Esophagus squamous epithelium (tissue), 5 donors: Measurements from ENCODE around the gene PPP1R37. TPM values are rescaled to one million over a fixed set of nuclear protein-coding genes. Genes with fewer than 3 reads are reported as not detected.

Experiments used
- DNase-seq: peaks from one replicate; lab custom pipeline; 2025; lab: John Stamatoyannopoulos, UW
- H3K27ac ChIP-seq, 4 donors: fragments of 200-600 bp; sonication (generic); one replicate each; pipeline ENCODE4 v1.5.1; 2016 to 2019; ENCODE audit warnings: mild to moderate bottlenecking in 1 of 4
- H3K27me3 ChIP-seq, 4 donors: fragments of 200-600 bp; sonication (generic); 1 replicate in 3 of 4; 2 replicates in 1 of 4; pipeline versions ENCODE4 v1.5.1 to v1.6.0; 2017 to 2021; ENCODE audit warnings: antibody characterized with exemption in 1 of 4
- H3K36me3 ChIP-seq, 3 donors: fragments of 200-600 bp; sonication (generic); one replicate each; pipeline ENCODE4 v1.5.1; 2016 to 2019
- H3K4me1 ChIP-seq, 3 donors: fragments of 200-600 bp; sonication (generic); one replicate each; pipeline ENCODE4 v1.5.1; 2017 to 2019
- H3K4me3 ChIP-seq, 4 donors: fragments of 200-600 bp; sonication (generic); 1 replicate in 3 of 4; 2 replicates in 1 of 4; pipeline ENCODE4 v1.5.1; 2016 to 2019; ENCODE audit warnings: mild to moderate bottlenecking in 2 of 4, moderate library complexity in 1 of 4
- H3K9me3 ChIP-seq, 3 donors: fragments of 200-600 bp; sonication (generic); one replicate each; pipeline ENCODE4 v1.5.1; 2016 to 2019
- POLR2A ChIP-seq, 4 donors: fragments of 450-650 bp; IDR thresholded peaks; one replicate each; pipeline ENCODE4 v1.6.1; 2017; ENCODE audit warnings: antibody characterized with exemption in 4 of 4, mild to moderate bottlenecking in 4 of 4, moderate library complexity in 3 of 4
- WGBS, 2 donors: methylation state at CpG; one replicate each; pipeline ENCODE4 v1.1.5; 2018; 5-methylcytosine and 5-hydroxymethylcytosine counted together
- intact Hi-C: fragments of 100-400 bp; cut with DNase I; formaldehyde crosslinking; loops from one replicate; pipeline ENCODE4 v1.15.0; 2022
- total RNA-seq, 4 donors: library from RNA; depleted of rRNA; stranded (reverse); fragments of >200 nt; gene quantifications; one replicate each; pipeline ENCODE4 v1.1.0, GENCODE V29; 2016
- TF ChIP-seq, protein P1 (sequence below), 6 experiments: fragments of 450-650 bp in 4 of 6; fragments of 200-600 bp in 2 of 6; sonication (generic) in 2 of 6; IDR thresholded peaks; one replicate each; pipeline ENCODE4 v1.5.1; 2016 to 2019; ENCODE audit warnings: antibody characterized with exemption in 6 of 6, mild to moderate bottlenecking in 4 of 6, moderate library complexity in 4 of 6
- donor health status: DM: yes; HTN: yes; CAD: no.

PPP1R37 gene, protein sequence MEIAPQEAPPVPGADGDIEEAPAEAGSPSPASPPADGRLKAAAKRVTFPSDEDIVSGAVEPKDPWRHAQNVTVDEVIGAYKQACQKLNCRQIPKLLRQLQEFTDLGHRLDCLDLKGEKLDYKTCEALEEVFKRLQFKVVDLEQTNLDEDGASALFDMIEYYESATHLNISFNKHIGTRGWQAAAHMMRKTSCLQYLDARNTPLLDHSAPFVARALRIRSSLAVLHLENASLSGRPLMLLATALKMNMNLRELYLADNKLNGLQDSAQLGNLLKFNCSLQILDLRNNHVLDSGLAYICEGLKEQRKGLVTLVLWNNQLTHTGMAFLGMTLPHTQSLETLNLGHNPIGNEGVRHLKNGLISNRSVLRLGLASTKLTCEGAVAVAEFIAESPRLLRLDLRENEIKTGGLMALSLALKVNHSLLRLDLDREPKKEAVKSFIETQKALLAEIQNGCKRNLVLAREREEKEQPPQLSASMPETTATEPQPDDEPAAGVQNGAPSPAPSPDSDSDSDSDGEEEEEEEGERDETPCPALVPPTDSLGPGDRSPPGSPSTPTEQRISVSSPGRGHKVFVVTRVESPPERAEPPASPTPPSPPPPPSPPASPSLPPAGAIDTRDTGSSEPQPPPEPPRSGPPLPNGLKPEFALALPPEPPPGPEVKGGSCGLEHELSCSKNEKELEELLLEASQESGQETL
- total RNA-seq: 10 to 100 TPM; 25.1 to 35.5 (median 30.8) TPM

DNA sequence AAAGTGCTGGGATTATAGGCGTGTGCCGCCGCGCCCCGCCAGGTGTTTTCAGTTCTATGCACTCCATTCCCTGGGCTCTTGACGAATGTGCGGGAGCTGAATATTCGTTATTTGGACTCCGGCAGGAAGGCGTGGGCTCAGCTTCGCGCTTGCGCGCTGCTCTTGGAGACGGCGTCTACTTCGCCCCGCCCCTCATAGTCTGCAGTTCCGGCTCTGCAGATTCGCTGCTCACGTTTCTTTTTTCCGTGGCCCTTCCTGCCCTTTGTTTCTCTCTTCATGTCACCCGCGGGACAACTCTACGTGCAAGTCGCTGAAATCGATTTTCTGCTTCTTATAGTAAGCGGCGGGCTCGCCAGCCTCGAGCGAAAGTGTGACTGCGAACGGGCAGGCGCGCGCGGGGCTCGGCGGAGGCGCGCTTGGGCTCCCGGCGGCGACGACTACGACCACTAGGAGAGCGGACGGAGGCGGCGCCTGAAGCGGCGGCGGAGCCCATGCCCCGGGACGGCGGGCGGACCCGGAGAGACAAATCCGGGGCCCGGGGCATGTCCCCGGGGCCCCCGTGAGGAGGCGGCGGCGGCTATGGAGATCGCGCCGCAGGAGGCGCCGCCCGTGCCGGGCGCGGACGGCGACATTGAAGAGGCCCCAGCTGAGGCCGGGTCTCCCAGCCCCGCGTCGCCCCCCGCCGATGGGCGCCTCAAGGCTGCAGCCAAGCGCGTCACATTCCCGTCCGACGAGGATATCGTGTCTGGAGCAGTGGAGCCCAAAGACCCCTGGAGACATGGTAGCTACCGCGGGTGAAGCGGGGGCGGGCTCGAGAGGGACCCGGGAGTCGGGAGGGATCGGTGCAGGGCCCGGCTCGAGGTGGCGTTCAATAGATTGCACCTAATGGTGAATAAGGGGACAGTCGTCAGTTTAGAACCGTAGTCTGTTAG is at the start of gene PPP1R37:
Gene PPP1R37, plus strand, starts transcription at position 433 of the 932 bp plus-strand sequence. Its CDS starts 147 bp downstream, at position 580.
- Histone ChIP-seq H3K9me3 (no peaks in the 10 kb centered on the region), H3K4me1 (peaks cover 33 to 79% (median 52%) of the 10 kb centered on the region in 3 donors), H3K36me3 (peaks cover 0 to 28% (median 9%) of the 10 kb centered on the region in 3 donors), H3K27me3 (no peaks in the 10 kb centered on the region), H3K27ac (peak within 1 kb of the TSS; percentile 86 to 95 (median 92)), H3K4me3 (peak within 1 kb of the TSS; percentile 67 to 97 (median 75))
- intact Hi-C loops: no loop called here
- 0% methylated on average over 26 to 33 of the region's 103 CpGs for WGBS, 2 donors
- DNase-seq: peak; percentile 70
- peak in 2 of 4 donors; percentile 34 to 42 for TF ChIP-seq POLR2A (IDR thresholded peaks at IDR 0.05)
- TF ChIP-seq, protein P1, sequence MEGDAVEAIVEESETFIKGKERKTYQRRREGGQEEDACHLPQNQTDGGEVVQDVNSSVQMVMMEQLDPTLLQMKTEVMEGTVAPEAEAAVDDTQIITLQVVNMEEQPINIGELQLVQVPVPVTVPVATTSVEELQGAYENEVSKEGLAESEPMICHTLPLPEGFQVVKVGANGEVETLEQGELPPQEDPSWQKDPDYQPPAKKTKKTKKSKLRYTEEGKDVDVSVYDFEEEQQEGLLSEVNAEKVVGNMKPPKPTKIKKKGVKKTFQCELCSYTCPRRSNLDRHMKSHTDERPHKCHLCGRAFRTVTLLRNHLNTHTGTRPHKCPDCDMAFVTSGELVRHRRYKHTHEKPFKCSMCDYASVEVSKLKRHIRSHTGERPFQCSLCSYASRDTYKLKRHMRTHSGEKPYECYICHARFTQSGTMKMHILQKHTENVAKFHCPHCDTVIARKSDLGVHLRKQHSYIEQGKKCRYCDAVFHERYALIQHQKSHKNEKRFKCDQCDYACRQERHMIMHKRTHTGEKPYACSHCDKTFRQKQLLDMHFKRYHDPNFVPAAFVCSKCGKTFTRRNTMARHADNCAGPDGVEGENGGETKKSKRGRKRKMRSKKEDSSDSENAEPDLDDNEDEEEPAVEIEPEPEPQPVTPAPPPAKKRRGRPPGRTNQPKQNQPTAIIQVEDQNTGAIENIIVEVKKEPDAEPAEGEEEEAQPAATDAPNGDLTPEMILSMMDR (IDR thresholded peaks at IDR 0.05): peak in 4 of 6 experiments; percentile 27 to 55 (median 46)

DNA sequence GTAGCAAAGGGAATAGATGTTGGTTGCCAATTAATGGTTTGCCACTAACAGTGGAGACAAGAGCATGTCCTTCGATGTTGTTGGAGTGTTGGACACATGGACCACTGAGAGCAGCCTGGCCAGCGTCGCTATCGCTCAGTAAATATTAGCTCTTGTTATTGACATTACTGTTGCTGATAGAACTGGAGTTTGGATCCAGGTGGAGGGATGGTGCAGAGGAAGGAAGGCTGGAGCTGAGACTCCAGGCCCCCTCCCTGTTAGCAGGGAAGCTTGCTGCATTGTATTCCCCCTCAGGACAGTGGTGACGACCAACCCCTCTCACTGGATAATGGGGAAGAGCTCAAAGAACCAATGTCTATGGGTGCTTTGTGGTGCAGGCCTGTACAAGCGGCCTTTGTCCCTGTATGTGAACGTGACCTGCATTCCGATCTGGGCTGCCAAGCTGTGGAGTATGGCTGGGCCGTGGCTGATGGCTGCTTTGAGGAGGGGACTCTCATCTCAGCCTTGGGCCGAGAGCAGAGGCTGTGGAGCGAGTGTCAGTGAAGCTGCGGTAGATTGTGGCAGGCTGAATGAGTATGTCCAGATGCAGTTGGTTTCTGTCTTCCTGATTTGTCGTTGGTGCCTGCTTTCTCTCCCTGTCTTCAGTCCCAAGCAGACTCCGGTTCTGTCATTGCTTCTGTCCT is 47.2 kb upstream of the PPP1R37 start:
- WGBS, 2 donors: 72 to 86% methylated on average over 7 to 12 of the region's 14 CpGs
- Histone ChIP-seq H3K36me3 (peaks cover 2 to 74% (median 30%) of the 10 kb centered on the region in 3 donors), H3K9me3 (no peaks in the 10 kb centered on the region), H3K27me3 (no peaks in the 10 kb centered on the region), H3K27ac (no peak overlapping the region), H3K4me1 (peaks cover 20 to 93% (median 38%) of the 10 kb centered on the region in 3 donors), H3K4me3 (no peak overlapping the region)
- no peak for TF ChIP-seq POLR2A (IDR thresholded peaks at IDR 0.05)
- TF ChIP-seq, protein P1 (IDR thresholded peaks at IDR 0.05): no peak
- intact Hi-C loops: no loop called here
- DNase-seq: no peak

DNA sequence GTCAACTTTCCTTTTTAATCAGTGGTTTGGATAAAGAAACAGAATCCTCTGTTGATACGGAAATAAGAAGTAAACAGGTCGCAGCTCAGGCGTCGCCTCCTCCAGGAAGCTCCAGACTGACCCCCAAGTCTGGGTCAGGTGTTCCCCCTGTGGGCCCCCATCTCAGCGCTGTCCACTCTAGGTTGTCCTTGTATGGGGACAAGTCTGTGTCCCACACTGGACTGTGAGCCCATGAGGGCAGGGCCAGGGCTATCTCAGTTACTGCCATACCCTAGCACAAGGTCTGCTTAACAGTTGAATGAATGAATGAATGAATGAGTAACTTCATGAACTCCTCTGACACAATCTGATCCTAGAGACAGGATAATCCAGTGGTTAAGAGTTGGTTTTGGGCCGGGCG is 46.6 kb upstream of the PPP1R37 start:
- Histone ChIP-seq H3K4me3 (no peak overlapping the region), H3K36me3 (peaks cover 0 to 70% (median 27%) of the 10 kb centered on the region in 3 donors)

DNA sequence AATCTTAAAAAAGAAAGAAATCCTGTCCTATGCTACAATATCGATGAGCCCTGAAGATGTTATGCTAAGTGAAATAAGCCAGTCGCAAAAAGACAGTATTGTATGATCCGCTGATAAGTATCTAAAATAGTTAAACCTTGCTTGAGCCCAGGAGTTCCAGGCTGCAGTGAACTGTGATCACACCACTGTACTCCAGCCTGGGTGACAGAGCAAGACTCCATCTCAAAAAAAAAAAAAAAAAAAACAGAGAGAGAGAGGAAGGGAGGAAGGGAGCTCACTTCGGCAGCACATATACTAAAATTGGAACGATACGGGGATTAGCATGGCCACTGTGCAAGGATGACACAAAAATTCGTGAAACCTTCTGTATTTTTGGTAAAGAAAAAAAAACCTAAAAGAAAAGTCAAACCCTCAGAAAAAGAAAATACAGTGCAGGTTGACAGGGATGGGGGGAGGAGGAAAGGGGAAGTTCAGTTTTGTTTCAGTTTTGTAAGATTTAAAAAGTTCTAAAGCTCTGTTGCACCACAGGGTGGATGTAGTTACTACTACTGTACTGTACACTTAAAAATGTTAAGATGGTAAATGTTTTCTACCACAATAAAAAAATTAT is 45.7 kb upstream of the PPP1R37 start:
- Histone ChIP-seq H3K27me3 (no peaks in the 10 kb centered on the region), H3K36me3 (peaks cover 0 to 66% (median 23%) of the 10 kb centered on the region in 3 donors), H3K27ac (no peak overlapping the region), H3K4me1 (peaks cover 25 to 93% (median 35%) of the 10 kb centered on the region in 3 donors), H3K4me3 (no peak overlapping the region), H3K9me3 (no peaks in the 10 kb centered on the region)
- TF ChIP-seq, protein P1 (IDR thresholded peaks at IDR 0.05): no peak
- no peak for TF ChIP-seq POLR2A (IDR thresholded peaks at IDR 0.05)
- intact Hi-C loops: no loop called here
- WGBS, 2 donors: 69 to 76% methylated on average over 7 of the region's 7 CpGs
- DNase-seq: no peak

More for the DNA sequence above, 46.6 kb upstream of the PPP1R37 start:
- Histone ChIP-seq H3K4me1 (peaks cover 20 to 93% (median 34%) of the 10 kb centered on the region in 3 donors), H3K9me3 (no peaks in the 10 kb centered on the region), H3K27ac (no peak overlapping the region), H3K27me3 (no peaks in the 10 kb centered on the region)
- no peak for DNase-seq
- intact Hi-C loops: no loop called here
- TF ChIP-seq, protein P1 (IDR thresholded peaks at IDR 0.05): no peak
- no peak for TF ChIP-seq POLR2A (IDR thresholded peaks at IDR 0.05)
- 81 to 85% methylated on average over 5 of the region's 7 CpGs for WGBS, 2 donors
